ENCODE measurements around the gene CHRM4. TPM values are rescaled to one million over a fixed set of nuclear protein-coding genes. Genes with fewer than 3 reads are reported as not detected.
A peak's percentile ranks its signal among the peaks of the same experiment; 100 is the strongest.

The CHRM4 gene
- total RNA-seq, 1 donor from 2014 or later, result 0.27 TPM

DNA sequence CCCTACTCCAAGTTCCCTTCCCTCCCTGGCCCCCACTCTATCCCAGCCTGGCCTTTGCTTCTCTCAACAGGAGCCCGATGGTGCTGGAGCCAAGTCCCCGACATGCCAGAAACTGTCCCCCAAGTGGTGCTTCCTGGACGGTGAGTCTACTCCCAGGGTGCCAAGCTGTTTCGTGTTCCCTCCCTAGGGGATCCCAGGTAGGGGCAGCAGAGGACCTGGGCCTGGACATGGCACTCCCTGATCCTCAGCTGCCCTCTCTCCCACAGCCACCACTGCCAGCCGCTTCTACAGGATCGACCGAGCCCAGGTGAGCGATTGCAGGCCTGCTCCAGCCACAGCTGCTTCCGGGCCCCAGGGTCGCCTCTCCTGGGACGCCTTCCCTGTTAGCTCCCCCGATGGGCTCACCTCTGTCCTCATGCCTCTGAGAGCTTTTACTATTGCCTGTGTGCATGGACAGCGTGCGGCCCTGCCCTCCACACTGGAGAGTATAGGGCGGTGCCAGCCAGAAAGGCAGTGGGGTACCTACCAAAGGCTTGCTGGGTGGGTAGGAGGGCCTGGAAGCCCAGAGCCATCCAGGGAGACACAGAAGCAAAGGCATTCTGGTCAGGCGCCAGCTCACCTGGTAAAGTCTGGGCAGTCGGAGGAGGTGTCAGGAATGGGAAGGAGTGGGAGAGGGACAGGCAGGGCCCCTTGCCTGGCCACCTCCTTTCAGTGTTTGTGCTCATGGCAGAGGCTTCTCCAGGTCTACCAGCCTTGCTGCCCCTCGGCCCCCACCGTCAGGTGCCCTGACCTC is 15.1 kb downstream of the CHRM4 start:
- DNase-seq (ENCODE audit: low read depth) (no peak), FAIRE-seq (no peak)
- Histone ChIP-seq H3K9ac (ENCODE audit: low read length) (no peak overlapping the region), H3K79me2 (ENCODE audit: insufficient read depth, low read length) (no peaks in the 10 kb centered on the region), H3K27me3 (ENCODE audit: insufficient read depth, low read length) (no peaks in the 10 kb centered on the region), H4K20me1 (ENCODE audit: insufficient read depth, low read length) (no peaks in the 10 kb centered on the region), H3K4me1 (ENCODE audit: insufficient read depth, low read length) (no peaks in the 10 kb centered on the region), H3K9me3 (ENCODE audit: insufficient read depth, low read depth, low read length) (no peaks in the 10 kb centered on the region), H2AFZ (ENCODE audit: low read depth, low read length) (no peak overlapping the region), H3K27ac (ENCODE audit: low read depth, low read length) (no peak overlapping the region), H3K4me3 (ENCODE audit: insufficient read depth, low read depth, low read length) (no peak overlapping the region), H3K36me3 (ENCODE audit: insufficient read depth, low read length) (no peaks in the 10 kb centered on the region), H3K4me2 (ENCODE audit: low read length) (no peak overlapping the region)
- H3K9me3 Mint-ChIP-seq (ENCODE audit: unreplicated experiment), result no peaks in the 10 kb centered on the region
- peaks cover 15% of the 10 kb centered on the region for H3K36me3 Mint-ChIP-seq (ENCODE audit: low read depth, unreplicated experiment)
- TF ChIP-seq, protein P1, sequence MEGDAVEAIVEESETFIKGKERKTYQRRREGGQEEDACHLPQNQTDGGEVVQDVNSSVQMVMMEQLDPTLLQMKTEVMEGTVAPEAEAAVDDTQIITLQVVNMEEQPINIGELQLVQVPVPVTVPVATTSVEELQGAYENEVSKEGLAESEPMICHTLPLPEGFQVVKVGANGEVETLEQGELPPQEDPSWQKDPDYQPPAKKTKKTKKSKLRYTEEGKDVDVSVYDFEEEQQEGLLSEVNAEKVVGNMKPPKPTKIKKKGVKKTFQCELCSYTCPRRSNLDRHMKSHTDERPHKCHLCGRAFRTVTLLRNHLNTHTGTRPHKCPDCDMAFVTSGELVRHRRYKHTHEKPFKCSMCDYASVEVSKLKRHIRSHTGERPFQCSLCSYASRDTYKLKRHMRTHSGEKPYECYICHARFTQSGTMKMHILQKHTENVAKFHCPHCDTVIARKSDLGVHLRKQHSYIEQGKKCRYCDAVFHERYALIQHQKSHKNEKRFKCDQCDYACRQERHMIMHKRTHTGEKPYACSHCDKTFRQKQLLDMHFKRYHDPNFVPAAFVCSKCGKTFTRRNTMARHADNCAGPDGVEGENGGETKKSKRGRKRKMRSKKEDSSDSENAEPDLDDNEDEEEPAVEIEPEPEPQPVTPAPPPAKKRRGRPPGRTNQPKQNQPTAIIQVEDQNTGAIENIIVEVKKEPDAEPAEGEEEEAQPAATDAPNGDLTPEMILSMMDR (IDR thresholded peaks at IDR 0.05; ENCODE audit: insufficient read depth, low read depth, low read length), result no peak
- no peak for TF ChIP-seq EZH2 (IDR thresholded peaks at IDR 0.05; ENCODE audit: insufficient read depth, low read length)
- no peaks in the 10 kb centered on the region for H3K4me1 Mint-ChIP-seq (ENCODE audit: low read depth, unreplicated experiment)
- no peak overlapping the region for H3K27ac Mint-ChIP-seq (ENCODE audit: unreplicated experiment)
- H3K4me3 Mint-ChIP-seq (ENCODE audit: unreplicated experiment), result no peak overlapping the region
- no peaks in the 10 kb centered on the region for H3K27me3 Mint-ChIP-seq (ENCODE audit: low read depth, unreplicated experiment)

DNA sequence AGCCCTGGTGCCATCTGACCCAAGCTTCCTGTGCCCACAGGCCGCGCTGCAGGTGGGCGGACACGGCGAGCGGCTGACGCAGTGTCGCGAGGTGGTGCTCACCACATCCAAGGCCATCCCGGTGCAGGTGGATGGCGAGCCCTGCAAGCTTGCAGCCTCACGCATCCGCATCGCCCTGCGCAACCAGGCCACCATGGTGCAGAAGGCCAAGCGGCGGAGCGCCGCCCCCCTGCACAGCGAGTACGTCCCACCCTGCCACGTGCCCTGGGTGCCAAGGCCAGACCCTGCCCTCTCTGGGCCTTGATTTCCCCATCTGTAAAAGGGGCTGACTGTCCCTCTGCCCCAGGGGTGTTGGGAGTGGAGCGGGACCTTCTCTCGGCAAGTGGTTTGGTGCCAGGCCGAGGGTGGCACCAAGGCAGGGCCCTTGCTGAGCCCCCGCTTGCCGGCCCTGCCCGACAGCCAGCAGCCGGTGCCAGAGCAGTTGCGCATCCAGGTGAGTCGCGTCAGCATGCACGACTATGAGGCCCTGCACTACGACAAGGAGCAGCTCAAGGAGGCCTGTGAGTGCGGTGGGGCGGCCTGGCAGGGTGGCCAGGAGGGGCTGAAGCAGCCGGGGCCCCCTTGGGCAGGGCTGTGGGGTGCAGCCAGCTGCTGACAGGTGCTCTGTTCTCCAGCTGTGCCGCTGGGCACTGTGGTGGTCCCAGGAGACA is 16.0 kb downstream of the CHRM4 start:
- Mint-ChIP-seq H3K4me3 (ENCODE audit: unreplicated experiment) (peak overlapping the region; percentile 34), H3K27ac (ENCODE audit: unreplicated experiment) (no peak overlapping the region), H3K27me3 (ENCODE audit: low read depth, unreplicated experiment) (no peaks in the 10 kb centered on the region), H3K36me3 (ENCODE audit: low read depth, unreplicated experiment) (peaks cover 15% of the 10 kb centered on the region), H3K9me3 (ENCODE audit: unreplicated experiment) (no peaks in the 10 kb centered on the region), H3K4me1 (ENCODE audit: low read depth, unreplicated experiment) (no peaks in the 10 kb centered on the region)
- H3K4me1 ChIP-seq (ENCODE audit: insufficient read depth, low read length), result no peaks in the 10 kb centered on the region
- H3K9me3 ChIP-seq (ENCODE audit: insufficient read depth, low read depth, low read length), result no peaks in the 10 kb centered on the region
- no peak for FAIRE-seq
- H3K9ac ChIP-seq (ENCODE audit: low read length), result no peak overlapping the region
- no peaks in the 10 kb centered on the region for H3K36me3 ChIP-seq (ENCODE audit: insufficient read depth, low read length)
- H2AFZ ChIP-seq (ENCODE audit: low read depth, low read length), result no peak overlapping the region
- H4K20me1 ChIP-seq (ENCODE audit: insufficient read depth, low read length), result no peaks in the 10 kb centered on the region
- no peak overlapping the region for H3K27ac ChIP-seq (ENCODE audit: low read depth, low read length)
- H3K27me3 ChIP-seq (ENCODE audit: insufficient read depth, low read length), result no peaks in the 10 kb centered on the region
- H3K4me2 ChIP-seq (ENCODE audit: low read length), result no peak overlapping the region
- no peak overlapping the region for H3K4me3 ChIP-seq (ENCODE audit: insufficient read depth, low read depth, low read length)
- DNase-seq (ENCODE audit: low read depth), result no peak
- TF ChIP-seq EZH2 (IDR thresholded peaks at IDR 0.05; ENCODE audit: insufficient read depth, low read length), result no peak
- TF ChIP-seq, protein P1 (IDR thresholded peaks at IDR 0.05; ENCODE audit: insufficient read depth, low read depth, low read length), result no peak
- no peaks in the 10 kb centered on the region for H3K79me2 ChIP-seq (ENCODE audit: insufficient read depth, low read length)
